Fibroblast of upper back skin (primary cell): Measurements from ENCODE around the gene MLIP.
"Not testable (repeated sequence)": the region's sequence is repeated elsewhere in the genome, so short reads cannot be mapped to it uniquely, and the experiment has no call there.

Experiments used
- DNase-seq: peaks from one replicate; pipeline ENCODE4 v3.0.0-alpha.2; 2013

The MLIP gene

DNA sequence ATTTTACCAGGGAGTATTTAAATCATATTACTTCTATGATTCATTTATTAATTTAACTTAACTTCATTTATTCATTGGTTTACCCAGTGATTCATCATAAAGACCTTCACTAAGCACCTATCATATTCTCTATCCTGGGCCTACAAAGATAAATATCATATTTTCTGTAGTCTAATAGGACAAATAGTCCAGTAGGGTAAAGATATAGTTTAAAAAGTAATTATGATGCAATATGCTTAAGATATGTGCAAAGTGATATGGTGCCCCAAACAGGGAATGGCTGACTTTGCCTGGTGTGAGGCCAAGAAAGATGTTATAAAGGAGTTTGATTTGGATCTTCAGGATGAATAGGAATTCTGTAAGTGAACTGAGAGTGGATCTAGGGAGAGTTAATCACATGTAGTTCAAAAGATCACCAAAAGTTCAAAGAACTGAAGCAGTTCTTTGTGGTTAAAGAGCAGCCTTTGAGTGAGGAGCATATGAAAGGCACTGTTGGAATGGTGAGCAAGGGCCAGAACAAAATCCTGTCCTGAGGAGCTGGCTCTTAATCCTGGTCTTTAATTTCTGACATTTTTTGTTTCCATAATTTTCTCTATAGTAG, 45.5 kb downstream of the MLIP start:
- peak; percentile 5 for DNase-seq

DNA sequence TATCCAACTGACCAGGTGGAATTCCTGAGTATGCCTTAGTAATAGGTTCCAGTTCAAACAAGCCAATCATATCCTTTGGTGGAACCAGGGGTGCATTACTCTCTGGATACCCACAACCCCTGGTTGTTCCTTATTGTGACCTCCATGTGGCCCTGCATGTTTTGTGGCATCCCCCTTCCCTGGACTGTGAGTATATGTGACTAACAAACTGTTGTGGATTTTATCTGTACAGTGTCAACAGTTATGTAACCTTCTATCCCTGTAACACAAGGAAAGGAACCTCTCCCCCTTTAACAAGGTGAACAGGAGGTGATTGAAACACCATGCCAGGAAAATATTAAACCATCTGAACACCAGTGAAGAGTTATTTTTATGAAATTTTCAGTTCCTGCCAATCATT, 46.2 kb downstream of the MLIP start:
- DNase-seq = no peak

DNA sequence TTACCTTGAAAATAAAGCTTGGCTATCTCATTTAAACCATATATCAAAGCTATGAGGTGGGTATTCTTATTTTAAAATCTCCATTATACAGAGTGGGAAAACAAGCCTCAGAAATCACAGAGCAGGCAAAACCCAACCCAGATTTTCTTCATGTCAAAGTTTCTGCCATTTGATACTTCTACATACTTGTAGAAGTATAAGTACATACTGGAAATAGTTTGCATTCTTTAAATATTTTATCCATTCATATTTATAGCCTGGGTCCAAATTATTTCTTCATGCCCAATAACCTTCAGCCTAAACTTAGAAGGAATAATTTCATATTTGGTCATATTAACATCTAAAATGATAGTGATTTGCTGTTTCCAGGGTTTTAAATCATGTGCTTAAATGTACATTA, 61.8 kb downstream of the MLIP start:
- DNase-seq = peak; percentile 55

DNA sequence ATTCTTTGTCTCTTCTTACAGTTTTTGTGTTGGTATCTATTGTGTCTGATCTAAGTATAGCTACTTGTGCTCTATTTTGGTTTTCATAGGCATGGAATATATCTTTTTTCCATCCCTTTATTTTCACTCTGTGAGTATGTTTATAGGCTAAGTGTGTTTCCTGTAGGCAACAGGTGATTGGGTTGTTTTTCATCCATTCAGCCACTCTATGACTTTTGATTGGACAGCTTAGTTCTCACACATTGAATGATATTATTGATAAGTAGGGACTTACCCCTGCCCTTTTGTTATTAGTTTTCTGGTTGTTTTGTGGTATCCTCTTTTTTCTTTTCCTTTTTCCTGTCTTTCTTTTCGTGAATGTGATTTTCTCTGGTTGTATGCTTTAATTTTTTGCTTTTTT, 67.9 kb downstream of the MLIP start:
- DNase-seq = no peak

DNA sequence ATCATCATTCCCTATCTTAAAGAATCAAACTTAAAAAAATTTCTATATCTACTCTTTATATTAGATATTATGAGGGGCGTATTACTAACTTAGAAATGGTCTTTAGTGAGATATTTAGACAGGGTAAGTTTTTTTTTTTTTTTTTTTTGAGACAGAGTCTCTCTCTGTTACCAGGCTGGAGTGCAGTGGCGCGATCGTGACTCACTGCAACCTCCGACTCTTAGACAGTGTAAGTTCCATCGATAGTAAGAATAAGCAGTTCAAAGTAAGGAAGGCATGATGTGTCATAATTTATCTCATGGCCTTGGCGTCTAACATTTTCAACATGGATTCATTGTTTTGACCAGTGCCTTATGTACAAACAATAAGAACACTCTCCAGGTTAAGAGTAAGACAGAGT, 72.4 kb downstream of the MLIP start:
- no peak for DNase-seq

DNA sequence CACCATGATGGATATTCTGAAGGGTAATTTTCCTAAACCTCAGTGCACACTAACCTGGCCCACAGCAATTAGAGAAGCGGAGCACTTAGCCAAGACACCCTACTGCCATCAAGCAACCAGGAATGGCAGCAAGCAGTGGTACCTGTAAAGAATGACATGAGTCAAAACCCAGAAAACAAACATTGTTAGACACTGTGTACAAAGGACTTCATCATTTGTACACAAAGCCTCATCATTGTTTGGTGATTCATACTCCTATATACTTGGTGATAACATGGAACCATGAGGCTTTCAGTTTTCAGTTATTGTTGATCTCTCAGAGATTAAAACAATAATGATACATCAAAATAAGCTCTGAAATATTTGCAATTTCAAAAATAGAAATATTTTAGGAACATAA, 74.6 kb downstream of the MLIP start:
- DNase-seq = no peak

DNA sequence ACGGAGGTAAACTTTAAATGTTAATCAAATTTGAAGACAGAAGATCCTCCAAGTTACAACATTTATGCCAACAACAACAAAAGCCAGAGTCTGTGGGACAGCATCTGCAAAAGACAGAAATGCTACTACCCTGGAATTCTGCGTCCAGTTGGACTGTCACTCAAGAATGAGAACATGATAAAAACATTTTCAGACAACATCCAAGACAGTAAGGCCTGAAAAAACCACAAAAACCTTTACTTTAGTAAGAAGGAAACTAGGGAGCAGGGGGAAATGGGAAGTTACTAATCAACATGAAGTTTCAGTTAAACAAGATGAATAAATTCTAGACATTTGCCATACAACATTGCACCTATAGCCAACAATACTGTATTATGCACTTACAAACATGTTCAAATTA, 77.6 kb downstream of the MLIP start:
- DNase-seq = peak; percentile 18

DNA sequence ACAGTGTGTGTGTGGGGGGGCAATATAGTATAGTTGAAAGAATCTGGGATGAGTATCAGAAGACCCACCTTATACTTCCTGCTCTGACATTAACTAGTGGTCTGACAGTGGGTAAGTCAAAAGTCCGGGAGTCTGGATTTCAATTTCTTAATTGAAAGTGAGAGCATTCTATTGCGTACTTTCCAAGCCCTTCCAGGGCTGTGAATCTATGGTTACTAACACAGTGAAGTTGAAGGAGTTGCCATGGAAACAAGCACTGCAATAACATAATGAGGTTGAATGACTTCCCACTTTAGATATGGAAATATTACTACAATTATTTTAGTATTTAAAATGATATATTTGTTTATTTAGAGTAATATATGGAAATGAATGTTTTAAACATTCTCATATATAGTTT, 80.2 kb downstream of the MLIP start:
- peak; percentile 25 for DNase-seq

DNA sequence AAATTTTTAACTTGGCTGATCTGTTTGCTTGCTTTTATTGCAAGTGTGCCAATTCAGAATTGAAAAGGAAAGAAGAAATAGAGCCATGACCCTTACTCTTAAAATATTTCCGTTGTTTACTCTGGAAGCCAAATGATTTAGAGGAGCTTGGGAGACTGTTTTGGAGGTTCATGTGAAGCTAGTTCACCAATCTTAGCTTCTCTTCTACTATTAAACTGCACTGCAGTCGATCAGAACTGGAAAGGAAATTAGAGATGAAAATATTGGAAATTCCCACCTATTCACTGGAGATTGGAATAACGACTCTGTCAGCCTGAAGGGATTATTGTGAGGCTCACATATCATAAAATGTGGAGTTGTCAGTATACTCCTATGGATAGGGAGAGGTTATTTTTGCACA, 81.8 kb downstream of the MLIP start:
- no peak for DNase-seq

DNA sequence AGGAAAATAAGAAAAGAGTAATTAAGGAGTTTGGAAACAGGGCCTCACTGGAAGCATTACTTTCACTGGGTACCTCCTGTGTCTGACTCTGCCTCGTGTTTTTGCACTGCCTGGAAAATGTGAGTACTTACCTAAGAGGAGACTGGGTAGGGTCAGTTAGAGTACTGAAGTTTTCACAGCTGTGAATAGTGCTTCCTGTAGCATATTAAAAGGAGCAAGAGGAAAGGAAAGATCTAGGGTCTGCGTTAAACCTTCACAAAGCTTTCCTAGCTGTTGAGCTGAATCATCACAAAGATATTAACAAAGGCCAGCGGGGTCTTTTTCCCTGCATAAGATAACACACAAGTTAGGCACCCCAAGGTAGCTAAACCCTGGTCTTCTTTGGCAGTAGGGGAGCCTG, 82.3 kb downstream of the MLIP start:
- DNase-seq = no peak

DNA sequence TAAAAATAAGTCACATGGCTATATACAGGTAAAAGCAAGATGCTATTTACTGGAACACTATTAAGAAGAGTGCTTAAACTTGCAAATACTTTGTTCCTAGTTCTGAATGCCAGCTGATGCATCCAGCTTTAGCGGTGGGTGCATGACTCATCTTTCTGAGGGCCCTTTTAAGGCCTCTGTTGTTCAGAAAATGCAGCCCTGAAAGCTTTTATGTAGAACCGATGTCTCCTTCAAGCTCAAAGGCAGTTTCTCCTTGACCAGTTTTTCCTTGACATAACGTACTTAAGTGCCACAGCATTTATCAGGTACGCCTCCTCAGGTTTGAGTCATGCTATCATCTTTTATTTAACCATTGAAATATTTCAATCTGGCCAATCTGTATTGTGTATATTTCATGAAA, 82.8 kb downstream of the MLIP start:
- peak; percentile 58 for DNase-seq

DNA sequence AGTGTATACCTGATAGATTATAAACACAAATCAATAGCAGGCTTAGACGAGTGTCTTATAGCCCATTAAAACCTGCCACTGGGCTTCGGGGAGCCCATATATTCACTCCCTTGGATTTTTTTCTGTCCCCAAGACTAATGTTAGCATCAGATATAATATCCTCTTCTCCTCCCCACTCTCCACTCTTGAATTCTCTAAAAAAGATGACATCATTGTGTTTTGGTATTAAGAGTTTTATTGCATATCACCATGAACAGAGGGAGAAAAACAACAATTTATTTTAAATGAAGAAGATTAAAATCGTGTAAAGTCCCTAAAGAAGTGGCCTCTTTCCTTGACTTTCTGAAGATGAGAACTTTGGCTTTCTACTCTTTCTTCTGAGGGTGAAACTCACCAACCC, 84.4 kb downstream of the MLIP start:
- no peak for DNase-seq

DNA sequence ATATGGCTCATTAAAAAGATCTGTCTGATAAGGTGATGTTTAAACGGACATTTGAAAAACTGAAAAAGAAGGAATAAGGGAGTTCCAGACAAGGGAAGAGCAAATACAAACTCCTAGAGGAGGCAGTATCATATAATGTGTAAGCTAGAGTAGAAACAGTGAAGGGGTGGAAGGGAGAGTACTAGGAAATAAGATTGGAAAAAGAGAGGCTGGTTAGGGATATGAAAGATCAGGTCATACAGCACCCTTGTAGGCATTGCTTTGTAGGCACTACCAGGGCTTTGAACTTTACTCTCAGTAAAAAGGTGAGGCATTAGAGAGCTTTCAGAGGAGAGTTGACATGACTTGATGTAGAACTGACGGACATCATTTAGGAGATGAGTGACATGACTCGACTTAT, 85.7 kb downstream of the MLIP start:
- DNase-seq = no peak

DNA sequence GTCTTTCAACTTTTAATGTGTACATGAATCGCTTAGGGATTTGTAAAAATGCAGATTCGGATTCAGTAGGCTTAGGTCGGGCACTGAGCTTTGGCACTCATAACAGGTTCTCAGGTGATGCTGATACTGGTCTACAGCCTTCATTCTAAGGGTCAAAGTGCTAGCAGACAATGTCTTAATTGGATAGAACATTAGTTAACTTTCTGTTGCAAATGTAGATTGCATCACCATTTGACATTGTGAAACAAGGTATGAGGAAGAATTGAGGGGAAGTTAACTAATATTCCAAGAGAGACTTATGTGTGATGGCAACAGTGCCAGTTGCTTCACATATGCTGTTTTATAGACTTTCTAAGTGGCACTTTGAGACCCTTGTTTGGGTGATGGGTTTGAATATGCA, 86.9 kb downstream of the MLIP start:
- DNase-seq = no peak

DNA sequence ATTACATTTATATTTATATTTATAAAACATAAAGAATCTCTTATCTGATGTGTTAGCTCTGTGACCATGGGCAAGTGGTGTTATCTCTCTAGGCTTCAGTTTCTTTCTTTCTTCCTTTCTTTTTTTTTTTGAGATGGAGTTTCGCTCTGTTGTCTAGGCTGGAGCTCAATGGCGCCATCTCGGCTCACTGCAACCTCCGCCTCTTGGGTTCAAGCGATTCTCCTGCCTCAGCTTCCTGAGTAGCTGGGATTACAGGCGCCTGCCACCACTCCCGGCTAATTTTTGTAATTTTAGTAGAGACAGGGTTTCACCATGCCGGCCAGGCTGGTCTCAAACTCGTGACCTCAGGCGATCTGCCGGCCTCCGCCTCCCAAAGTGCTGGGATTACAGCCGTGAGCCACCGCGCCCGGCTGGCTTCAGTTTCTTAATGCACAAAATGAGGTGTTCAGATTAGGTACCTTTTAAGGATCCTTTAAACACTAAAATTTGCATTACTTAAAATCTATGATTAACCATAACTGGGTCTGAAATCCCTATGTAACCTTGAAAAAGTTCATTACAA, 92.3 kb downstream of the MLIP start:
- DNase-seq = not testable (repeated sequence)

DNA sequence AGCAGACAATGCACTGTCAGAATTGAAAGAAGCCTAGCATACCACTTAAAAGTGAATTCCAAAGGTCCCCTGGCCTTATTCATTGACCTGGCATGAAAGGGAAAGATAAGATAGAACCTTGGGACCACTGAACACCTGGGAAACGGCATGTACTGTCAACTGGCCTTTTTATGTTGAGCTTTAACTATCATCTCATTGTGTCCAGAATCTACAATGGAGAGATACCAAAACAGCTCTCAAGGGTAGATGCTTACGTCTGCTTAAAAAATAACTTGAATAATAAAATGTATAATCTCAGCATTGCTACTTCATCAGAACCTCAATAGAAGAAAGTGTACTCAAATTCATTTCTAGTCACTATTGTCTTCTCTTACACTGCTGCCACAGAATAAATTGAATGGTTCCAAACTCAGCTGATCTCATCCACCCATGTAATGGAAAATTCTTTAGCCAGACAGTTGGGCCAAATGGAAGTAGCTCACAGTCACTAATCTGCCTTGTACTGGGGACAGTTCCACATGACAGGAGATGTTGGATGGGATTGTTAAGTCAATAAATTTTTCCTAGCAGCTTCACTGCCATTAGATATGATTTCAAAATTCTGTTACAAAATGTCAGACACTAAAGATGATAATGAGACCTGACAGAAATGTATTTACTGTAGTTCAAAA, 93.8 kb downstream of the MLIP start:
- DNase-seq = no peak

DNA sequence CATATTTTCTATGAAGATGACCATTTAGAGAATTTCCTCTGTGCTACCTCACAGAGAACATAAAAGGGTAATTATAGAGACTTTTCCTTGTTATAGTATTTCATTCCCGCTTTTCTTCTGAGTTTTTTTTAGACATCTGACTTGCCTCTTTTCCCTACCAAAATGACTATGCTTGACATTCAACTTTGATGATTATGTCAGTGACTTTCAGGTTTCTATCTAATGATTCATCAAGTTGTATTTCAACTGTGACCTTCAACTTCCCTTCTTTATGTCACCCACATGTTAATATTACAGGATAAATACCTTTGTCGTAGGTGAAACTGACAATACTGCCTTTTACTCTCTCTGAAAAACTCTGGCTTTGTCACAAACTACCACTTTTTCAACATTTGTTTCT, 95.3 kb downstream of the MLIP start:
- no peak for DNase-seq

DNA sequence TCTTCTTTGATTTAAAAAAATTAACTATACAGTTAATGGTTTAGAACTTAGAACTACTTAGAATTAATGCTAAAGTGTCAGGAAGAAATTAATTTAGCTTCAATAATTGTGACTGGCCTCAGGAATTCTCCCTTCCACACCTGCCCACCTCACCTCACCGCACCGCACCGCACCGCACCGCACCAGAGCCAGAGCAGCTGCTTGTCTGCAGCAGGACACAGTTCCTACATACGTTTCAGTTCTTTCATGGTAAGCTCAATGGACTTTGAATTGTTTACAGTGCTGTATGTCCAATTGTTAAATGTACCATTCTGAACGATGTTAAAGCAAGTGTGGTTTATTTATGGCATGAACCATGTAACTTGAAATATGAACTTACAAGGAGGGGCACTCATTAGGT, 98.7 kb downstream of the MLIP start:
- not testable (repeated sequence) for DNase-seq

DNA sequence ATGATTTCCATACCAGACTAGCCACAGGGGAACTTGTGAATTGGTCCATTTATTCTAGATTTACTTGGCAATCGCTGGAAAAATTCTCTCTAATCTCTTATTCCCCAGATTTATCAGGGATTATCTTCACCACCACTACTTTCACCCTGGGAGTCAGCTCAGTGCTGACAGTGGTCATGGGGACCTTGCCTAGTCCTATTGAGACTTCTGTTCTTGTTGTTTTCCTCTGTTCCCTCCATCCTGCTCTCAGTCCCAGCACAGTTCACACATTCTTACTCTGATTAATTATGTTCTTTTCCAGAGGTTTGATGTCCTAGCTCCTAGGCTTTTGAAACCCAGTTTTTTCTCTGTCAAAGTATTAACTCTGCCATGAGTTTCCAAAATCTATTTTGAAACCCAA, 103.0 kb downstream of the MLIP start:
- DNase-seq = no peak

DNA sequence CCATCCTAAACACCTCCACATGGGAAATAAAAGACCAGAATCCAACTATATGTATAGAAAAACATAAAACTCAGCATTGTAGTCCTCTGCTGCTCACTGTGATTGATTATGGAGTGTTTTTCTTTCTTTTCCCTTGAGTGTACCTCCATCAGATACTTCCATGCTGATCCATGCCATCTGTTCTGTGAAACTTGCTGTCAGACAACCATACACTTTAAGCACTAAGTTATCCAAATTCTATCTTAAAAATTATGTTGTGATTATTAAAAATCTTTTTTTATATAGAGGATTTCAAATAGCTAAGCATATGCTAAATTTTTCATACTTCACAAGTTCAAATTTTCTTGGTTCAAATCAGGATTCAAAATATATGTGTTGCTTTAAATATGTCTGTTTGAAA, 105.1 kb downstream of the MLIP start:
- no peak for DNase-seq

DNA sequence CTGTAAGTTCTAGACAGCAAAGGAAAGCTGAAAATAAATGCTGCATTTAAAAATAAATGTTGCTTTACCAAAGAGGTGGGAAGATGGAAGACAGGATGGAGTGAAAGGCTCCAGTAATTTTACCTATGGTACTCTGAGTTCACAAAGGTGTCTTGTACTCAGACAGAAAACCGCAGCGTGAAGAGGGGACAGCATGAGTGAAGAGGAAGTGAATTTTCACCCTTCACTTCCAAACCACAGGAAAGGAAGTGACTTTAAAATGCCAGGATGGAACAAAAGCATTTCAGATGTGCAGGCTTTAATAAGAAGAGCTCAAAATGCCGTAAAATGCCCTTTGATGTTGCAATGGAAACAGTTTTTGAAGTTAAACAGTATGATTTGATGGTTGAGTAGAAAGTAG, 105.8 kb downstream of the MLIP start:
- DNase-seq = peak; percentile 5

DNA sequence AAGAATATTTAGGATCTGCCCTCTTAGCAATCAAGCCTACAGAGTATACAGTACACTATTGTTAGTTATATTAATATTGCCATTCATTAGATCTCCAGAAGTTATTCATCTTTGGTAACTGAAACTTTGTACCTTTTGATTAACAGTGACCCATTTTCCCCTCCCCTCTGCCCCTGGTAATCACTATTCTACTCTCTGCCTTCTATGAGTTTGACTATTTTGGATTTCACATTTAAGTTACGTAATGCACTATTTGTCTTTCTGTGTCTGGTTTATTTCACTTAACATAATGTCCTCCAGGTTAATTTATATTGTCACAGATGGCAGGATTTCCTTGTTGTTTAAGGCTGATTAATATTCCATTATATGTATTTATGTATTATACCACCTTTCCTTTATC, 111.0 kb downstream of the MLIP start:
- DNase-seq = no peak

DNA sequence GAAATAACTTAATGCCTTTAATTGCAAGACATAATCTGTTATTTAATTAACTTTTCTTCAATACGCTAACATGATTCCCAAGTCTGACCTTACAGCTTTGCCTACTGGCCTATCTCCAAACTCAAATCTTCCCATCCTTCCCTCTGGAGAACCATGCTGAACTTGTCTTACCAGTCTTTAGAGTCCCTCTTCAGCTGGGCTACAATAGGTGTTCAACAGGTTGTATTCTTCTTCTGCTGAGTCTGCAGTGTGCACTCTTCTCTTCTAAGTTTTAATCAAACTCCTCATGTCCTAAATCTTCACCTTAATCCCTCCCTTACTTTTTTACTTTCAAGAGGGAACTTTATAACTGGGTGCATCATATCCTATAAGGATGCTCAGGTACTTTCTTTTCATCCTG, 121.5 kb downstream of the MLIP start:
- DNase-seq = no peak

DNA sequence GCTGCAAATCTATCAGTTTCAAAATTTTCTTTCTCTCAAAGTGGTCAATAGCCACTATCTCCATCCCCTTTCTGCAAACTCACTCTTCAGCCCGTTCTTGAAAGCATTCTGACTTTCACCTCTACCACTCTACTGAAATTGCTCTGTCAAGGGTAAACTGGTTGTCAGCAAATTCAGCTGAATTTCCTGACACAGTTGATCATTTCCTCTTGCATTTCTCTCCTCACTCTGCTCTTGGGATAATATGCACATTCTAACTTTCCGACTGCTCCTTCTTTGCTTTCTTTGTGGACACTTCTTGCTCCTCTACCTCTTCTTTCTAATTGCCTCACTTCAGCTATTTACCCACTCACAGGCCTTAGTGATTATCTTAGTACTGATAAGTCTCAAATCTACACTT, 123.3 kb downstream of the MLIP start:
- DNase-seq = no peak

DNA sequence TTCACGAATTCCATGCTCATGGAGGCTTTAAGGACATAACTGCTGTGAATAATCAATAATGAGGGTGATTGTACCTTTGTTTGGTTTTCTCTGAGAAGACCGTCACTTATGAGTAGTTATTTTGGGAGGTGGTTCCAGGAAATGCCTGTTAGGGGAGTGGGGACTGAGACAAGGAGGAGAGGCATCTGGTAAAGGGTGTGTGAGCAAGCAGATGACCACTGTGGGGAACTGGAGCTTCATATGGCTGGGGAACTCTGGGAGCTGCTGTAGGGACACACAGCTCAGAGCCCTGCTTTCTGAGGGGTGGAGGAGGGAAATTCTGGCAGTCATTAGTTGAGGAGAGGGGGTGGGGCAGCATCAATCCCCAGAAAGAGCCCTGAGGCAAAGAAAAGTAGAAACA, 125.7 kb downstream of the MLIP start:
- DNase-seq = no peak
